GM23248 (cell line): ENCODE data around the gene RELN.

ENCODE experiments used
- EZH2 ChIP-seq: fragments of 200-600 bp; sonication (generic); IDR thresholded peaks from 2 replicates; pipeline ENCODE4 v1.6.1; 2018; ENCODE audit warnings: antibody characterized with exemption, mild to moderate bottlenecking; ENCODE audit not compliant: insufficient read depth, poor library complexity, severe bottlenecking
- EZH2phosphoT487 ChIP-seq: fragments of 200-600 bp; sonication (generic); IDR thresholded peaks from 2 replicates; pipeline ENCODE4 v1.6.1; 2018; ENCODE audit warnings: antibody characterized with exemption, moderate library complexity, mild to moderate bottlenecking, low read depth; ENCODE audit not compliant: insufficient read depth

DNA sequence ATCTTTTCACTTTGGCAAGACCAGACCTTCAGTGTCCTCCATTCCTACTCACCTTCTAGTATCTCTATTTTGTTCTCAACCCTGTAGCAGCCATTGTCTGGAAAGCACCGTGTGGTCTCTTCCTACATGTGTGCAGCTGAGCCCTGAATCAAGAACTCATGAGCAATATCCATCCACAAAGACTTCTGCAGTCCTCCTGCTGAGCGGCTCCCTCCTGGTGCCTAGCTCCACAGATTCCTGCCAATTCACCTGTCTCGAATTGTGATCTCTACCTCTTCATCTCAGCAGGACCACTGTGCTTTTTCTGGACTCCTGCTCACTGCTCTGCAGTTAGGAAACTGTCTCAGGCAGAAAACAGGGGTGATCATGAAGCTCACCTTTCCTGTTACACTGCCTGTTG lies 118.8 kb downstream of the RELN start:
- TF ChIP-seq EZH2phosphoT487 (no peak), EZH2 (no peak)
